CD14-positive monocyte (primary cell): Measurements from ENCODE around the gene GPC6. TPM values are rescaled to one million over a fixed set of nuclear protein-coding genes. Genes with fewer than 3 reads are reported as not detected.

ENCODE experiments used
- DNase-seq, 3 donors: peaks; one replicate each; pipeline ENCODE4 v3.0.0-alpha.2; 2011 to 2022
- H2AFZ ChIP-seq: 2 replicates; pipeline ENCODE4 v1.6.0; 2012; ENCODE audit warnings: mild to moderate bottlenecking, low read depth, low read length, inconsistent platforms; ENCODE audit not compliant: insufficient read depth, poor library complexity, severe bottlenecking
- H3K27ac ChIP-seq, 2 donors: 1 replicate in 1 of 2; 2 replicates in 1 of 2; pipeline ENCODE4 v1.5.1; 2012 to 2013; ENCODE audit warnings: low read length in 2 of 2, control low read depth in 1 of 2, inconsistent platforms in 1 of 2, low read depth in 1 of 2, mild to moderate bottlenecking in 1 of 2
- H3K27me3 ChIP-seq, 2 donors: one replicate each; pipeline versions ENCODE4 v1.6.0 to v1.6.1; 2011 to 2013; ENCODE audit warnings: low read length in 2 of 2; ENCODE audit not compliant: control insufficient read depth in 2 of 2, insufficient read depth in 2 of 2
- H3K36me3 ChIP-seq, 2 donors: replicated peaks in 1 of 2; 1 replicate in 1 of 2; 2 replicates in 1 of 2; pipeline versions ENCODE4 v1.5.1 to v1.6.1; 2012 to 2013; ENCODE audit warnings: low read length in 2 of 2, control low read depth in 1 of 2, inconsistent platforms in 1 of 2, mild to moderate bottlenecking in 1 of 2; ENCODE audit not compliant: insufficient read depth in 2 of 2, control insufficient read depth in 1 of 2
- H3K4me1 ChIP-seq, 2 donors: 1 replicate in 1 of 2; 2 replicates in 1 of 2; pipeline versions ENCODE4 v1.5.1 to v1.6.1; 2012 to 2013; ENCODE audit warnings: low read length in 2 of 2, control low read depth in 1 of 2, inconsistent platforms in 1 of 2, mild to moderate bottlenecking in 1 of 2, moderate library complexity in 1 of 2; ENCODE audit not compliant: insufficient read depth in 2 of 2, control insufficient read depth in 1 of 2
- H3K4me2 ChIP-seq: replicated peaks from 2 replicates; pipeline ENCODE3; 2012; ENCODE audit warnings: low read length, moderate library complexity, mild to moderate bottlenecking; ENCODE audit not compliant: poor library complexity, severe bottlenecking; ENCODE audit errors: extremely low read depth
- H3K4me3 ChIP-seq, 3 experiments: fragments of 200-600 bp in 1 of 3; sonication (generic) in 1 of 3; replicated peaks in 1 of 3; 1 replicate in 2 of 3; 2 replicates in 1 of 3; pipeline ENCODE4 v1.5.1; 2011 to 2013; ENCODE audit warnings: low read length in 3 of 3, mild to moderate bottlenecking in 3 of 3, control low read depth in 2 of 3, low read depth in 2 of 3, inconsistent platforms in 1 of 3, moderate library complexity in 1 of 3
- H3K79me2 ChIP-seq: 2 replicates; pipeline ENCODE4 v1.6.0; 2012; ENCODE audit warnings: mild to moderate bottlenecking, control low read depth, inconsistent platforms, low read length, moderate library complexity; ENCODE audit not compliant: insufficient read depth
- H3K9ac ChIP-seq: 2 replicates; pipeline ENCODE4 v1.6.0; 2017; ENCODE audit warnings: low read length, mild to moderate bottlenecking; ENCODE audit not compliant: insufficient read depth, poor library complexity, severe bottlenecking
- H3K9me3 ChIP-seq, 2 donors: replicated peaks in 1 of 2; 1 replicate in 1 of 2; 2 replicates in 1 of 2; pipeline versions ENCODE4 v1.5.1 to v1.6.1; 2012 to 2013; ENCODE audit warnings: low read length in 2 of 2, control low read depth in 1 of 2; ENCODE audit not compliant: control insufficient read depth in 1 of 2, insufficient read depth in 1 of 2
- H4K20me1 ChIP-seq: 2 replicates; pipeline ENCODE4 v1.6.0; 2012; ENCODE audit warnings: mild to moderate bottlenecking, low read length, control low read depth, moderate library complexity; ENCODE audit not compliant: insufficient read depth
- H3K27ac Mint-ChIP-seq, 7 donors: one replicate each; pipeline ENCODE4 v1.8.0; 2020; ENCODE audit warnings: mild to moderate bottlenecking in 7 of 7, mixed read lengths in 7 of 7, moderate library complexity in 6 of 7, inconsistent platforms in 2 of 7
- H3K27me3 Mint-ChIP-seq, 3 donors: one replicate each; pipeline ENCODE4 v1.8.0; 2021 to 2022; ENCODE audit warnings: low read depth in 3 of 3, mild to moderate bottlenecking in 3 of 3, mixed read lengths in 3 of 3, moderate library complexity in 3 of 3, inconsistent platforms in 1 of 3
- H3K36me3 Mint-ChIP-seq, 2 donors: one replicate each; pipeline ENCODE4 v1.8.0; 2020; ENCODE audit warnings: mixed read lengths in 2 of 2, inconsistent platforms in 1 of 2, mild to moderate bottlenecking in 1 of 2
- H3K4me1 Mint-ChIP-seq: one replicate; pipeline ENCODE4 v1.8.0; 2020; ENCODE audit warnings: mild to moderate bottlenecking, mixed read lengths
- H3K4me3 Mint-ChIP-seq, 2 donors: one replicate each; pipeline ENCODE4 v1.8.0; 2020; ENCODE audit warnings: mild to moderate bottlenecking in 2 of 2, mixed read lengths in 2 of 2, moderate library complexity in 1 of 2
- H3K9me3 Mint-ChIP-seq, 7 donors: one replicate each; pipeline ENCODE4 v1.8.0; 2020 to 2022; ENCODE audit warnings: mixed read lengths in 7 of 7, mild to moderate bottlenecking in 6 of 7, moderate library complexity in 6 of 7, inconsistent platforms in 2 of 7
- WGBS: methylation state at CpG from one replicate; pipeline ENCODE4 v1.1.5; 2013; ENCODE audit warnings: missing lambda C conversion rate; ENCODE audit not compliant: insufficient coverage; 5-methylcytosine and 5-hydroxymethylcytosine counted together
- intact Hi-C, 2 donors: fragments of 100-400 bp; cut with micrococcal nuclease; formaldehyde crosslinking; loops; one replicate each; pipeline versions ENCODE4 v1.15.0 to v1.15.1; 2023
- polyA plus RNA-seq, 3 donors: library from polyadenylated mRNA; depleted of rRNA in 1 of 3; unstranded in 2 of 3; stranded (reverse) in 1 of 3; fragments of 300-500 nt in 2 of 3; fragments of >200 nt in 1 of 3; fragmentation: Illumina TruSeq in 2 of 3; gene quantifications; 1 replicate in 2 of 3; 2 replicates in 1 of 3; pipeline ENCODE4 v1.2.3, GENCODE V29; 2012 to 2021
- TF ChIP-seq, protein P1 (sequence below): fragments of 200-600 bp; IDR thresholded peaks from one replicate; pipeline ENCODE4 v1.8.0; 2022; ENCODE audit warnings: antibody characterized with exemption, mild to moderate bottlenecking

Gene GPC6
- polyA plus RNA-seq, 3 donors: not detected

DNA sequence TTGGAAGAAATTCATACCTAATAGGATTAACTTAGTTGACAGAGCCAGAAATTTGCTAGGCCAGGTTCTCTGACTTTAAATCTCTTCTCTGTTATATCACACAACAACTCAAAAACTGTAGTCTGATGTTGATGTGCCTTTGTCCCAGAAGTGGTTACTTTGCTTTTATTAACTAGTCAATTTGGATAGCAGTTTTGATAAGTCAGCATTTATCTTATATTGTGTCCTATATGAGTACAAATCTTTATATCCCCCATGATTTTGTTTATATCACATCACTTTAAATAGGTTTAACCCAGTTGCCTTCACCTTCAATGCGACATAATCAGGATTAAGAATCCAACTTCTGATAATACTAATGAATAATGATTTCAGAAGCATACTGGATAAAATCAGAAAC is 459.3 kb downstream of the GPC6 start:
- Histone ChIP-seq H3K27me3 (no peaks in the 10 kb centered on the region), H3K79me2 (no peaks in the 10 kb centered on the region), H3K4me2 (no peak overlapping the region), H3K9me3 (peaks cover 0 to 6% of the 10 kb centered on the region in 2 donors), H2AFZ (no peak overlapping the region), H3K27ac (no peak overlapping the region), H4K20me1 (no peaks in the 10 kb centered on the region), H3K4me1 (no peaks in the 10 kb centered on the region), H3K4me3 (no peak overlapping the region), H3K9ac (no peak overlapping the region), H3K36me3 (no peaks in the 10 kb centered on the region)
- no peaks in the 10 kb centered on the region for H3K4me1 Mint-ChIP-seq
- WGBS: no CpG with 5 or more reads among the region's 1 CpG
- no peak for DNase-seq
- H3K36me3 Mint-ChIP-seq: no peaks in the 10 kb centered on the region
- no peaks in the 10 kb centered on the region for H3K27me3 Mint-ChIP-seq
- intact Hi-C loops: no loop called here
- no peak overlapping the region for H3K4me3 Mint-ChIP-seq
- H3K27ac Mint-ChIP-seq: no peak overlapping the region
- peaks cover 0 to 3% (median 2%) of the 10 kb centered on the region in 7 donors for H3K9me3 Mint-ChIP-seq
- TF ChIP-seq, protein P1, sequence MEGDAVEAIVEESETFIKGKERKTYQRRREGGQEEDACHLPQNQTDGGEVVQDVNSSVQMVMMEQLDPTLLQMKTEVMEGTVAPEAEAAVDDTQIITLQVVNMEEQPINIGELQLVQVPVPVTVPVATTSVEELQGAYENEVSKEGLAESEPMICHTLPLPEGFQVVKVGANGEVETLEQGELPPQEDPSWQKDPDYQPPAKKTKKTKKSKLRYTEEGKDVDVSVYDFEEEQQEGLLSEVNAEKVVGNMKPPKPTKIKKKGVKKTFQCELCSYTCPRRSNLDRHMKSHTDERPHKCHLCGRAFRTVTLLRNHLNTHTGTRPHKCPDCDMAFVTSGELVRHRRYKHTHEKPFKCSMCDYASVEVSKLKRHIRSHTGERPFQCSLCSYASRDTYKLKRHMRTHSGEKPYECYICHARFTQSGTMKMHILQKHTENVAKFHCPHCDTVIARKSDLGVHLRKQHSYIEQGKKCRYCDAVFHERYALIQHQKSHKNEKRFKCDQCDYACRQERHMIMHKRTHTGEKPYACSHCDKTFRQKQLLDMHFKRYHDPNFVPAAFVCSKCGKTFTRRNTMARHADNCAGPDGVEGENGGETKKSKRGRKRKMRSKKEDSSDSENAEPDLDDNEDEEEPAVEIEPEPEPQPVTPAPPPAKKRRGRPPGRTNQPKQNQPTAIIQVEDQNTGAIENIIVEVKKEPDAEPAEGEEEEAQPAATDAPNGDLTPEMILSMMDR: no peak

DNA sequence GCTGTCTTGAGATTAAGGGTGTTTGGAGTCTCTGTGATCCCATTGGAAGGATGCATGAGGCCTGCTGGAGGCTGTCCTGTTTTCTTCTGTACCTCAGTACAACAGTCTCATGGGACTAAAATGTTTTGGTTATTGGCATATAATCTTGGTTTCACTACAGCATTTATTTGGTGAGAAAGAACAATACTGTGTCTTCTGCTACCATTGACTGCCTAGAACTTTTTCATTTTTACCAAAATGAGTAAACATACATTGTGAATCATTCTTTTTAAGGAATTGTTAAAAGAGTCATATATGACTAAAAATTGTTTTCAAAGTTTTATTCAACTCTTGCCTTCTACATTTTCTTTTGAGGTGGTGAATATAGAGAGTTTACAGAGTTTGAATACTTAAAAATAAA is 459.8 kb downstream of the GPC6 start:
- DNase-seq: no peak
- TF ChIP-seq, protein P1: no peak
- intact Hi-C loops: no loop called here
- no peak overlapping the region for H3K27ac Mint-ChIP-seq
- Histone ChIP-seq H3K4me1 (no peaks in the 10 kb centered on the region), H3K4me3 (no peak overlapping the region), H3K27me3 (no peaks in the 10 kb centered on the region), H2AFZ (no peak overlapping the region), H3K79me2 (no peaks in the 10 kb centered on the region), H3K27ac (no peak overlapping the region), H3K9ac (no peak overlapping the region), H3K4me2 (no peak overlapping the region), H3K36me3 (no peaks in the 10 kb centered on the region), H3K9me3 (peaks cover 0 to 6% of the 10 kb centered on the region in 2 donors), H4K20me1 (no peaks in the 10 kb centered on the region)
- no peaks in the 10 kb centered on the region for H3K27me3 Mint-ChIP-seq
- H3K4me1 Mint-ChIP-seq: no peaks in the 10 kb centered on the region
- H3K9me3 Mint-ChIP-seq: peaks cover 0 to 3% (median 2%) of the 10 kb centered on the region in 7 donors
- no peak overlapping the region for H3K4me3 Mint-ChIP-seq
- H3K36me3 Mint-ChIP-seq: no peaks in the 10 kb centered on the region
